ENCODE results near the gene POLR3B.

- TF ChIP-seq CTCF (conservative IDR thresholded peaks at IDR 0.05) (no peak), ZFX (IDR thresholded peaks at IDR 0.05) (no peak)
These were observed 30.2 kb upstream of the POLR3B start for GRCh38 chr12:106327309-106327869.

Measured in C4-2B (cell line).